ENCODE data around the gene ZNF597. TPM values are rescaled to one million over a fixed set of nuclear protein-coding genes. Genes with fewer than 3 reads are reported as not detected.

The ZNF597 gene
- total RNA-seq, 1 experiment from 2014 or later: 2.2 TPM

GRCh38 chr16:3490911-3491629 is 47.8 kb upstream of the ZNF597 start:
- H3K27me3 Mint-ChIP-seq (ENCODE audit: low read depth): no peaks in the 10 kb centered on the region
- H3K4me3 Mint-ChIP-seq: no peak overlapping the region
- ChIA-PET CTCF (interaction anchor here (0.6 to 1.3 kb wide), 9 partner anchors 10 to 361 kb away, joined by 3 to 6 read pairs (median 3); partner anchors contain the start of genes CLUAP1, ZNF174 and ZSCAN32), POLR2A (no interaction called here)
- 0 out of 2 replicates have a peak, but pooled peaks cover 2% of the 10 kb centered on the region for H3K36me3 Mint-ChIP-seq
- DNase-seq (ENCODE audit: low spot score): peak; percentile 45
- peak; percentile 54 for ATAC-seq
- no peaks in the 10 kb centered on the region for H3K4me1 Mint-ChIP-seq
- peak overlapping the region; percentile 68; the same call in 1 of the 2 replicates for H3K27ac Mint-ChIP-seq
- no peaks in the 10 kb centered on the region for H3K9me3 Mint-ChIP-seq
- TF ChIP-seq IRF1 (CRISPR knock-in tag; IDR thresholded peaks at IDR 0.05): no peak
- no peak for TF ChIP-seq RORB (CRISPR knock-in tag; IDR thresholded peaks at IDR 0.05)
- TF ChIP-seq MLX (CRISPR knock-in tag; IDR thresholded peaks at IDR 0.05): no peak
- TF ChIP-seq ZMAT4 (CRISPR knock-in tag; IDR thresholded peaks at IDR 0.05): no peak
- TF ChIP-seq JUN (CRISPR knock-in tag; IDR thresholded peaks at IDR 0.05): no peak
- TF ChIP-seq NR3C1 (CRISPR knock-in tag; conservative IDR thresholded peaks at IDR 0.05; ENCODE audit: low read depth): no peak
- TF ChIP-seq PREB (CRISPR knock-in tag; IDR thresholded peaks at IDR 0.05; ENCODE audit: borderline replicate concordance): no peak
- TF ChIP-seq ZNF317 (CRISPR knock-in tag; IDR thresholded peaks at IDR 0.05; ENCODE audit: borderline replicate concordance, low read depth): no peak
- no peak for TF ChIP-seq ZNF416 (CRISPR knock-in tag; IDR thresholded peaks at IDR 0.05)
- TF ChIP-seq ELF4 (CRISPR knock-in tag; IDR thresholded peaks at IDR 0.05; ENCODE audit: low read depth): no peak
- TF ChIP-seq NR1H2 (CRISPR knock-in tag; IDR thresholded peaks at IDR 0.05): no peak
- no peak for TF ChIP-seq HMGA2 (CRISPR knock-in tag; IDR thresholded peaks at IDR 0.05)
- TF ChIP-seq FOXP4 (CRISPR knock-in tag; IDR thresholded peaks at IDR 0.05): no peak
- no peak for TF ChIP-seq ZBTB43 (CRISPR knock-in tag; IDR thresholded peaks at IDR 0.05)
- TF ChIP-seq ATF1 (CRISPR knock-in tag; IDR thresholded peaks at IDR 0.05): no peak

GRCh38 chr16:3488801-3489200 is 45.5 kb upstream of the ZNF597 start:
- ChIA-PET CTCF (interaction anchor here (0.6 to 1.2 kb wide), 4 partner anchors 12 to 208 kb away, joined by 3 to 6 read pairs (median 3); partner anchors contain the start of gene CLUAP1), POLR2A (no interaction called here)
- Mint-ChIP-seq H3K4me1 (no peaks in the 10 kb centered on the region), H3K27ac (no peak overlapping the region), H3K9me3 (no peaks in the 10 kb centered on the region), H3K36me3 (peaks cover 6% of the 10 kb centered on the region), H3K4me3 (no peak overlapping the region), H3K27me3 (ENCODE audit: low read depth) (no peaks in the 10 kb centered on the region)
- DNase-seq (ENCODE audit: low spot score) (no peak), ATAC-seq (no peak)
- TF ChIP-seq FOXP4 (CRISPR knock-in tag; IDR thresholded peaks at IDR 0.05) (no peak), ATF3 (CRISPR knock-in tag; conservative IDR thresholded peaks at IDR 0.05) (no peak), ZNF219 (CRISPR knock-in tag; IDR thresholded peaks at IDR 0.05; ENCODE audit: borderline replicate concordance) (no peak), SOX15 (CRISPR knock-in tag; IDR thresholded peaks at IDR 0.05) (no peak), CTCF (IDR thresholded peaks at IDR 0.05) (no peak)

Data from WTC11 (cell line).